Measurements from ENCODE around the gene HLX.
A peak's percentile ranks its signal among the peaks of the same experiment; 100 is the strongest.

Gene HLX

DNA sequence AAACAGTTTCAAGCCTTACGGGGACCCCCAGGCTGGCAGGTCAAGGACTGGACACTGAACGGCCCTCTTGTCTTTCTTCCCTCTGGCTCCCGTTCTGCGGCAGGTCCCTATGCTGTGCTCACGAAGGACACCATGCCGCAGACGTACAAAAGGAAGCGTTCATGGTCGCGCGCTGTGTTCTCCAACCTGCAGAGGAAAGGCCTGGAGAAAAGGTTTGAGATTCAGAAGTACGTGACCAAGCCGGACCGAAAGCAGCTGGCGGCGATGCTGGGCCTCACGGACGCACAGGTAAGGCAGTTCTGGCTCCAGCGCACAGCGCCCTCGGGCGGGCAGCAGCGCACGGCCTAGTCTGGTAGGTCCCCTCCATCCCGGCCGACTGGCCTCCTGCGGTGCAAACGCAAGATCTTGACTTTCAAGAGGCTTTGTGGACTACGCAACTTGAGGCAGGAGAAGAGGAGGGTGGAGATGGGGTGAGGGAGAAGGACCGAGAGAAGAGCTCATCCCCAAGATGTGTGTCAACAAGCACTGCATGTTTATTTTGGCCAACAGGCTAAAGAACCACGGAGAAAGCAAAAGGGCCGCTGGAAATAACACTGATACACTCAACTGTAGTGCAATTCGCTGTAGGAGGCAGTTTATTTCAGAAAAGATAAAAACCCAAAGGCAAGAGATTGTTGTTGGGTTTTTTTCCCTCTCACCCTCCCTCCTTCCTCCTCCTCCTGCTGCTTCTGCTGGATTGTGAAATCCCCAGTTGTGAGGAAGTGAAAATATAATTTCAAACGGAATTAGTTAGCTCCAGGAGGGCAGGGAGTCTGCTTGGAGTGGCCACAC lies 3.0 kb downstream of the HLX start:
- peaks cover 55% of the 10 kb centered on the region for H3K36me3 ChIP-seq
- peaks cover 69 to 73% of the 10 kb centered on the region in 2 experiments for H3K4me1 ChIP-seq (ENCODE audit: control insufficient read depth in 1 of 2, insufficient read depth in 1 of 2, low read depth in 1 of 2, low read length in 1 of 2)
- peaks cover 4% of the 10 kb centered on the region for H3K9me3 ChIP-seq
- H3K4me3 ChIP-seq (ENCODE audit: low read depth in 1 of 2, low read length in 1 of 2) = peak overlapping the region; percentile 81 to 98
- peaks cover 12% of the 10 kb centered on the region for H3K27me3 ChIP-seq
- no peak for TF ChIP-seq CTCF (IDR thresholded peaks at IDR 0.05)
- H3K27ac ChIP-seq = peak overlapping the region; percentile 90

DNA sequence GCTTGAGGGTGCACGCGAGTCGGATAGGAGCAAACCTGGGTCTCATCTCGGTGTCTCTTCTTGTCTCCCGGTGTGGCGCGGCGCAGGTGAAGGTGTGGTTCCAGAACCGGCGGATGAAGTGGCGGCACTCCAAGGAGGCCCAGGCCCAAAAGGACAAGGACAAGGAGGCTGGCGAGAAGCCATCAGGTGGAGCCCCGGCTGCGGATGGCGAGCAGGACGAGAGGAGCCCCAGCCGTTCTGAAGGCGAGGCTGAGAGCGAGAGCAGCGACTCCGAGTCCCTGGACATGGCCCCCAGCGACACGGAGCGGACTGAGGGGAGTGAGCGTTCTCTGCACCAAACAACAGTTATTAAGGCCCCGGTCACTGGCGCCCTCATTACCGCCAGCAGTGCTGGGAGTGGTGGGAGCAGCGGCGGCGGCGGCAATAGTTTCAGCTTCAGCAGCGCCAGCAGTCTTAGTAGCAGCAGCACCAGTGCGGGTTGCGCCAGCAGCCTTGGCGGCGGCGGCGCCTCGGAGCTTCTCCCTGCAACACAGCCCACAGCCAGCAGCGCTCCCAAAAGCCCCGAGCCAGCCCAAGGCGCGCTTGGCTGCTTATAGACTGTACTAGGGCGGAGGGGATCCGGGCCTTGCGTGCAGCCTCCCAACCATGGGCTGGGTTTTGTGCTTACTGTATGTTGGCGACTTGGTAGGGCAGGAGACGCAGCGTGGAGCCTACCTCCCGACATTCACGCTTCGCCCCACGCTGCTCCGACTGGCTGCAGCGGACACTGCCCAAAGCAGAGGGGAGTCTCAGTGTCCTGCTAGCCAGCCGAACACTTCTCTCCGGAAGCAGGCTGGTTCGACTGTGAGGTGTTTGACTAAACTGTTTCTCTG lies 5.1 kb downstream of the HLX start:
- H3K27me3 ChIP-seq = peaks cover 33% of the 10 kb centered on the region
- peaks cover 55% of the 10 kb centered on the region for H3K36me3 ChIP-seq
- no peak overlapping the region for H3K27ac ChIP-seq
- H3K4me1 ChIP-seq (ENCODE audit: control insufficient read depth in 1 of 2, insufficient read depth in 1 of 2, low read depth in 1 of 2, low read length in 1 of 2) = peaks cover 60 to 61% of the 10 kb centered on the region in 2 experiments
- H3K9me3 ChIP-seq = peaks cover 4% of the 10 kb centered on the region
- TF ChIP-seq CTCF (IDR thresholded peaks at IDR 0.05) = no peak
- no peak overlapping the region for H3K4me3 ChIP-seq (ENCODE audit: low read depth in 1 of 2, low read length in 1 of 2)

- H3K4me1 ChIP-seq (ENCODE audit: control insufficient read depth in 1 of 2, insufficient read depth in 1 of 2, low read depth in 1 of 2, low read length in 1 of 2) = peaks cover 60 to 61% of the 10 kb centered on the region in 2 experiments
- H3K9me3 ChIP-seq = peaks cover 4% of the 10 kb centered on the region
- no peak for TF ChIP-seq CTCF (IDR thresholded peaks at IDR 0.05)
- H3K27me3 ChIP-seq = peaks cover 42% of the 10 kb centered on the region
- no peak overlapping the region for H3K27ac ChIP-seq
- no peak overlapping the region for H3K4me3 ChIP-seq (ENCODE audit: low read depth in 1 of 2, low read length in 1 of 2)
- peaks cover 55% of the 10 kb centered on the region for H3K36me3 ChIP-seq
Measured at GRCh38 chr1:220884981-220885918, 6.0 kb downstream of the HLX start.

GRCh38 chr1:220885971-220886370 lies 6.7 kb downstream of the HLX start:
- Histone ChIP-seq H3K27me3 (peaks cover 49% of the 10 kb centered on the region), H3K36me3 (peaks cover 55% of the 10 kb centered on the region), H3K9me3 (peaks cover 4% of the 10 kb centered on the region), H3K4me1 (ENCODE audit: control insufficient read depth in 1 of 2, insufficient read depth in 1 of 2, low read depth in 1 of 2, low read length in 1 of 2) (peaks cover 63% of the 10 kb centered on the region in 2 experiments), H3K27ac (no peak overlapping the region), H3K4me3 (ENCODE audit: low read depth in 1 of 2, low read length in 1 of 2) (no peak overlapping the region)
- TF ChIP-seq CTCF (IDR thresholded peaks at IDR 0.05) = no peak
